HUES48 (cell line): Measurements from ENCODE around the gene SPATC1L.
A peak's percentile ranks its signal among the peaks of the same experiment; 100 is the strongest.

Experiments used
- H3K27ac ChIP-seq: one replicate; pipeline ENCODE4 v1.7.0; 2013; ENCODE audit warnings: low read depth, low read length, inconsistent platforms
- H3K27me3 ChIP-seq: 2 replicates; pipeline ENCODE4 v1.6.1; 2013; ENCODE audit warnings: mild to moderate bottlenecking, low read length; ENCODE audit not compliant: control insufficient read depth, insufficient read depth
- H3K36me3 ChIP-seq: 2 replicates; pipeline ENCODE4 v1.6.1; 2013; ENCODE audit warnings: low read length; ENCODE audit not compliant: control insufficient read depth, insufficient read depth
- H3K4me1 ChIP-seq: 2 replicates; pipeline ENCODE4 v1.6.1; 2013; ENCODE audit warnings: mild to moderate bottlenecking, low read length; ENCODE audit not compliant: control insufficient read depth, insufficient read depth
- H3K4me3 ChIP-seq: 2 replicates; pipeline ENCODE4 v1.5.1; 2013; ENCODE audit warnings: mild to moderate bottlenecking, low read depth, low read length
- H3K9ac ChIP-seq: 2 replicates; pipeline ENCODE4 v1.6.1; 2013; ENCODE audit warnings: mild to moderate bottlenecking, low read depth, low read length, moderate library complexity
- H3K9me3 ChIP-seq: 2 replicates; pipeline ENCODE4 v1.6.1; 2013; ENCODE audit warnings: low read length; ENCODE audit not compliant: control insufficient read depth, insufficient read depth

The SPATC1L gene

DNA sequence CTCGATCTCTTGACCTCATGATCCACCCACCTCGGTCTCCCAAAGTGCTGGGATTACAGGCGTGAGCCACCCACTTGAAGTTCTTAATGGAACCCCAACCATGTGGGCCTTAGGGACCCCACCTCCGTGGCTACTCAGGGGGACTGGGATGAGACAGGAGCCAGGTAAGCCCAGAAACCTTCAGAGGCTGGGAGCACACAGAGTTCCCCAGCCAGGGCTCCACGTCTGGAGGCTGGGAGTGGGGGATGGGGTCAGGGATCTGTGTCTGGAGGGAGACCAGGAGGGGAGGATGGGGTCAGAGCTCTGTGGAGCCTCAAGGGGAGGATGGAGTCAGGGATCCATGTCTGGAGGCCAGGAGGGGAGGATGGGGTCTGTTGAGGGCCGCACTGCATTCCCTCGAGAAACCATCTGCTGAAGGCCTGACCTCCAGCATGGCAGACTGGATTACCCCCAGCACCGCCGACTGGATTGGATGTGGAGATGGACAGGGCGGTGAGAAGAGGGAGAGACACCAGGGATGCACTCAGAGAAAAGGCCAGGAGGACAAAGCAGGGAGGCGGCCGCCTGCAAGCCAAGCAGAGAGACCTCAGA, 26.8 kb downstream of the SPATC1L start:
- no peaks in the 10 kb centered on the region; the same call in 1 of the 2 replicates for H3K36me3 ChIP-seq
- no peak overlapping the region for H3K9ac ChIP-seq
- no peak overlapping the region for H3K27ac ChIP-seq
- no peak overlapping the region for H3K4me3 ChIP-seq
- H3K27me3 ChIP-seq, result no peaks in the 10 kb centered on the region
- H3K9me3 ChIP-seq, result peaks cover 5% of the 10 kb centered on the region; the same call in 1 of the 2 replicates
- H3K4me1 ChIP-seq, result 0 out of 2 replicates have a peak, but pooled peaks cover 5% of the 10 kb centered on the region

DNA sequence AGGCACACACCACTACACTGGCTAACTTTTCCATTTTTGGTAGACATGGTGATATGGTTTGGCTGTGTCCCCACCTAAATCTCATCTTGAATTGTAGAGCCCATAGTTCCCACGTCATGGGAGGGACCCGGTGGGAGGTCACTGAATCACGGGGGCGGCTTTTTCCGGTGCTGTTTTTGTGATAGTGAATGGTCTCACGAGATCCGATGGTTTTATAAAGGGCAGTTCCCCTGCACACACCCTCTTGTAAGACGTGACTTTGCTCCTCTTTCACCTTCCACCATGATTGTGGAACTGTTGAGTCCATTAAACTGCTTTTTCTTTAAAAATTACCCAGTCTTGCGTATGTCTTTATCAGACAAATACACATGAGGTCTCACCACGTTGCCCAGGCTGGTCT, 27.6 kb downstream of the SPATC1L start:
- Histone ChIP-seq H3K27ac (no peak overlapping the region), H3K36me3 (no peaks in the 10 kb centered on the region; the same call in 1 of the 2 replicates), H3K4me3 (no peak overlapping the region), H3K27me3 (no peaks in the 10 kb centered on the region), H3K9ac (no peak overlapping the region), H3K4me1 (0 out of 2 replicates have a peak, but pooled peaks cover 5% of the 10 kb centered on the region), H3K9me3 (peaks cover 5% of the 10 kb centered on the region; the same call in 1 of the 2 replicates)

DNA sequence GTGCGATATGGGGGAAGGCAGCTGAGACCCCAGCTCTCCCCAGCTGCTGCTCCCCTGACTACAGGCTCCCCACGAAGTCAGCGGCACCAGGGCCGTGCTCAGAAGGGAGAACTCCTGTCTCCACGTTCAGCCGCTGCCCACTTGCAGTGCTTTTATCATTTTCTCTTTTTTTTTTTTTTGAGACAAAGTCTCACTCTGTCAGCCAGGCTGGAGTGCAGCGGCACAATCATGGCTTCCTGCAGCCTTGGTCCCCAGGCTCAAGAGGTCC, 27.9 kb downstream of the SPATC1L start:
- H3K27ac ChIP-seq, result no peak overlapping the region
- no peaks in the 10 kb centered on the region for H3K27me3 ChIP-seq
- H3K36me3 ChIP-seq, result no peaks in the 10 kb centered on the region; the same call in 1 of the 2 replicates
- H3K4me3 ChIP-seq, result no peak overlapping the region
- H3K4me1 ChIP-seq, result 0 out of 2 replicates have a peak, but pooled peaks cover 5% of the 10 kb centered on the region
- peaks cover 4% of the 10 kb centered on the region; the same call in 1 of the 2 replicates for H3K9me3 ChIP-seq
- H3K9ac ChIP-seq, result no peak overlapping the region

DNA sequence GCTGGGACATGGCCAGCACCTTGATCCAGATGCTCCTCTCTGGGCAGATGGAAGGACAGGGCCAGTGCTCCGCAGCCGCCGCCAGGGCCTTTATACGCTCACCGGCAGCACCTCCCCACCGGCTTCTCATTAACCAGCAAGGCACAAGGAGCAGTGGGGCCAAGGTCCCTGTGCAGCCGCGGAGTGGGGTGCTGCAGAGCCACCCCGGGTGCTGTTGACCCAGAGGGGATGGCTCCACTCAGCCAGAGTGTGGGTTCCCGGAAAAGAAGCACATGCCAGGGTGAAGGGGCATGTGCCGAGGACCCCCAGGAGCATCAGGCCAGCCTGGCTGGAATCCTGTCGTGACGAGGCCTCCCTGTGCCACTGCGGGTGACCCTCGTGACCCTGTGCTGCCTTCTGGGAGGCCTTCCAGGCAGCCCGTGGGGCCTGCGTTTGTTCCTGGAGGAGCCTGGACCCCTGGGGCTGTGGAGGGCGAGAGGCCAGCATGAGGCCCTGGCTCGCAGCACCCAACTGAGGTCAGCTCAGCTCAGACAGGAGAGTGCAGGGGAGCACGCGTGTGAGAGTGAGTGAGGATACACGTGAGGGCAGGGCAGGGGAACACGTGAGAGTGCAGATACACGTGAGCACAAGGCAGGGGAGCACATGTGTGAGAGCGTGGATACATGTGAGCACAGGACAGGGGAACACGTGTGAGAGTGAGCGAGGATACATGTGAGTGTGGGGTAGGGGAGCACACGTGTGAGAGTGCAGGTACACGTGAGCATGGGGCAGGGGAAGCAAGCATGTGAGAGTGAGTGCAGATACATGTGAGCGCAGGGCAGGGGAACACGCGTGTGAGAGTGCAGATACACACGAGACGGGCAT, 28.5 kb downstream of the SPATC1L start, which contains the start of gene FTCD:
TSS of gene FTCD (minus strand) at position 66 of the 864 bp plus-strand sequence. CDS start at position 10, 56 bp downstream.
- H3K4me3 ChIP-seq, result no peak within 1 kb of the TSS
- no peak within 1 kb of the TSS for H3K27ac ChIP-seq
- no peaks in the 10 kb centered on the region for H3K27me3 ChIP-seq
- 0 out of 2 replicates have a peak, but pooled peaks cover 5% of the 10 kb centered on the region for H3K4me1 ChIP-seq
- no peaks in the 10 kb centered on the region for H3K9me3 ChIP-seq
- H3K9ac ChIP-seq, result no peak within 1 kb of the TSS
- H3K36me3 ChIP-seq, result no peaks in the 10 kb centered on the region; the same call in 1 of the 2 replicates

- H3K27ac ChIP-seq, result no peak overlapping the region
- H3K4me1 ChIP-seq, result 0 out of 2 replicates have a peak, but pooled peaks cover 5% of the 10 kb centered on the region
- H3K9ac ChIP-seq, result no peak overlapping the region
- H3K9me3 ChIP-seq, result no peaks in the 10 kb centered on the region
- H3K36me3 ChIP-seq, result no peaks in the 10 kb centered on the region; the same call in 1 of the 2 replicates
- no peak overlapping the region for H3K4me3 ChIP-seq
- no peaks in the 10 kb centered on the region for H3K27me3 ChIP-seq
Measured at GRCh38 chr21:46154955-46155513, 29.2 kb downstream of the SPATC1L start.

DNA sequence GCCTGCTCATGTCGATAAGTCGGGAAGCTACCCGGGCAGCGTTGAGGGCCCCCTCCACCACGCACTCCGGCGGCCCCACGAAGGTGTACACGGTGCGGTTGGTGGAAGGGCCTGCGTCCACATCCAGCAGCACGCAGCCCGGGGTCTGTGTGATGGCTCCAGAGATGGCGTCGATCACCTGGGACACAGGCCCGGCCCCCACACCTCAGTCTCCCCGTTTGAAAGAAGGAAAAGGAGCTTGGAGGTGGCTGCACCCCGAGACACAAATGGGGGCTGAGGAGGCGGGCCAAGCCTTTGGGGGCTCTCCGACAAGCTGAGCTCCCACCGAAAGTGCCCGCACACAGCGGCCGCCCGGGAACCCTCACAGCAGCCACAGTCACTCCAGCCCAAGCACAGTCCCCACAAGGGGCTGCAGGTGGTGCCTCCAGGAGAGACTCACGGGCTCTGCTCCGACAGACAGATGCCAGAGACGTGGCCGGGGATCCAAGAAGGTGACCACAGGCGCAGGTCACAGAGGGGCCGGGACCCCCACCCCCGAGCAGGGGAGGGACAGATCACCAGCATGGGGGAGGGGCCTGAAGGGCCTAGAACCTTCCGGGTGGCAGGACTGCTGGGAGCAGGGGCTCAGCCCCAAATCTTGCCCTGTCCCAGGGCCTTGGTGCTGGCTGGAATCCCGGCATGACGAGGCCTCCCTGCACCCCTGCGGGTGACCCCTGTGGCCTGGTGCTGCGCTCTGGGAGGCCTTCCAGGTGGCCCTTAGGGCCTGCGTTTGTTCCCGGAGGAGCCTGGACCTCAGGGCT, 29.9 kb downstream of the SPATC1L start:
- H3K36me3 ChIP-seq, result no peaks in the 10 kb centered on the region
- H3K27ac ChIP-seq, result no peak overlapping the region
- no peaks in the 10 kb centered on the region for H3K9me3 ChIP-seq
- H3K4me3 ChIP-seq, result no peak overlapping the region
- no peaks in the 10 kb centered on the region for H3K27me3 ChIP-seq
- H3K9ac ChIP-seq, result no peak overlapping the region
- 0 out of 2 replicates have a peak, but pooled peaks cover 5% of the 10 kb centered on the region for H3K4me1 ChIP-seq

GRCh38 chr21:46153247-46154154, 30.8 kb downstream of the SPATC1L start:
- Histone ChIP-seq H3K9ac (no peak overlapping the region), H3K4me1 (0 out of 2 replicates have a peak, but pooled peaks cover 5% of the 10 kb centered on the region), H3K4me3 (no peak overlapping the region), H3K27ac (peak overlapping the region; percentile 45), H3K9me3 (no peaks in the 10 kb centered on the region), H3K36me3 (no peaks in the 10 kb centered on the region), H3K27me3 (no peaks in the 10 kb centered on the region)

- H3K36me3 ChIP-seq, result no peaks in the 10 kb centered on the region
- peak overlapping the region; percentile 45 for H3K27ac ChIP-seq
- no peaks in the 10 kb centered on the region for H3K27me3 ChIP-seq
- H3K9me3 ChIP-seq, result no peaks in the 10 kb centered on the region
- H3K4me3 ChIP-seq, result no peak overlapping the region
- no peak overlapping the region for H3K9ac ChIP-seq
- 0 out of 2 replicates have a peak, but pooled peaks cover 5% of the 10 kb centered on the region for H3K4me1 ChIP-seq
Measured at GRCh38 chr21:46152927-46153246, 31.4 kb downstream of the SPATC1L start.

DNA sequence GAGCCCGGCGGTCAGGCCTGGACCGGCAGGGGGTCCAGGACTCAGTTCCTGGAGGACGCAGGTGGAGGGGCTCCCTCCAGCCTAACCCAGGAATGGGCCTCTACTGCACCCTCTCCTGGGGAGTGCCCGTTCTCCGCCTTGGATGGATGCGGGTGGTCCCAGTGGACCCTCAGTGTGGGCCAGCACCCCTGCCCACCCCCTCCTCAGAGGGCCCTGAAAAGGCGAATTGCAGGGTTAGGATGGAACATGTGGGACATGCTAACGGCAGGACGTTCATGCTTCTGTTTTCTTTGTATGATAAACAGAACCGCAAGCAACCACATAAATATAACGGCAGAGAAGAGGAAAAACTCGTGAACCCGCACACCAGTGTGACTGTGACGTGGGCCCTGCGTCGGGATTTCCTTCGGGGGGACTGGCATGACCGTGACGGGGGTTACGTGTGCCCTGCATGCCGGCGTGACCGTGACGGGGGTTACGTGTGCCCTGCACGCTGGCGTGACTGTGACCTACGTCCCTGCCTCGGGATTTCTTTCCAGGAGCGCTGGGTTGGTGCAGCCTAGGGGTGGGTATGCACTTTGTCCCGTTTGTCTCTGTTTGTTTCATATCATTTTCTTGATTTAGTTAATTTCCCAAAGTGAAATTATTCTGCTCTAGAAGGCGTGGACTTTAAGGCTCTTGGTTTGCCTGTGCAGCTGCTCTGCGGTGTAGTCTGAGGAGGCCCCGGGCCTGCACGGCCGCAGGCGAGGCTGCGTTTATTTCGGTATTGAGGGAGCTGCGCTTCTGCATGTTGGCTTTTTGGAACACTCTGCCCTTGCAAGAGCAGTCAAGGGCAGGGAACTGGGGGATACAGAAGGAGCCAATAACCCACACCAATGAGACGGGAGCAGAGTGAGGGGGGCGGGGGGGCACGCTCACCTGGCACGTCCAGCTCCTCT, 32.0 kb downstream of the SPATC1L start:
- Histone ChIP-seq H3K4me3 (no peak overlapping the region), H3K27ac (peak overlapping the region; percentile 45), H3K27me3 (no peaks in the 10 kb centered on the region), H3K36me3 (no peaks in the 10 kb centered on the region), H3K4me1 (0 out of 2 replicates have a peak, but pooled peaks cover 5% of the 10 kb centered on the region), H3K9ac (no peak overlapping the region), H3K9me3 (no peaks in the 10 kb centered on the region)
